Measurements from ENCODE around the gene HLA-C. TPM values are rescaled to one million over a fixed set of nuclear protein-coding genes. Genes with fewer than 3 reads are reported as not detected.
"Not testable (repeated sequence)": the region's sequence is repeated elsewhere in the genome, so short reads cannot be mapped to it uniquely, and the experiment has no call there.

Gene HLA-C
- total and polyA plus RNA-seq, 8 donors = 117 to 1,825 (median 212) TPM

DNA sequence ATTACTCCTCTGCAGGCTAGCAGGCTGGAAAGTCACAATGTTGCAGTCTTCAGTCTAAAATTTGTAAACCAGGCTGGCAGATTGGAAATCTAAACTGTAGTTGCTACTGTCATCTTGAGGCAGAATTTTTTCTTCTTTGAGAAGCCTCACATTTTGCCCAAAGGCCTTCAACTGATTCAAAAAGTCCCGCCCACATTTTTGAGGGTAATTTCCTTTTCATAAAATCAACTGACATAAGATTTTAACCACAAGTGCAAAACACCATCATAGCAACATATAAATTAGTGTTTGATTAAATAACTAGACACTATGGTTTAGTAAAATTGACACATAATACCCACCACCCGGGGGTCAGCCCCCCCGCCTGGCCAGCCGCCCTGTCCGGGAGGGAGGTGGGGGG lies 28.4 kb downstream of the HLA-C start:
- peaks cover 0 to 14% of the 10 kb centered on the region in 2 donors for H3K9me3 ChIP-seq
- no peaks in the 10 kb centered on the region for H3K36me3 ChIP-seq
- no peak for DNase-seq
- H3K27me3 ChIP-seq = no peaks in the 10 kb centered on the region
- H3K4me1 ChIP-seq = no peaks in the 10 kb centered on the region
- TF ChIP-seq, protein P1, sequence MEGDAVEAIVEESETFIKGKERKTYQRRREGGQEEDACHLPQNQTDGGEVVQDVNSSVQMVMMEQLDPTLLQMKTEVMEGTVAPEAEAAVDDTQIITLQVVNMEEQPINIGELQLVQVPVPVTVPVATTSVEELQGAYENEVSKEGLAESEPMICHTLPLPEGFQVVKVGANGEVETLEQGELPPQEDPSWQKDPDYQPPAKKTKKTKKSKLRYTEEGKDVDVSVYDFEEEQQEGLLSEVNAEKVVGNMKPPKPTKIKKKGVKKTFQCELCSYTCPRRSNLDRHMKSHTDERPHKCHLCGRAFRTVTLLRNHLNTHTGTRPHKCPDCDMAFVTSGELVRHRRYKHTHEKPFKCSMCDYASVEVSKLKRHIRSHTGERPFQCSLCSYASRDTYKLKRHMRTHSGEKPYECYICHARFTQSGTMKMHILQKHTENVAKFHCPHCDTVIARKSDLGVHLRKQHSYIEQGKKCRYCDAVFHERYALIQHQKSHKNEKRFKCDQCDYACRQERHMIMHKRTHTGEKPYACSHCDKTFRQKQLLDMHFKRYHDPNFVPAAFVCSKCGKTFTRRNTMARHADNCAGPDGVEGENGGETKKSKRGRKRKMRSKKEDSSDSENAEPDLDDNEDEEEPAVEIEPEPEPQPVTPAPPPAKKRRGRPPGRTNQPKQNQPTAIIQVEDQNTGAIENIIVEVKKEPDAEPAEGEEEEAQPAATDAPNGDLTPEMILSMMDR (IDR thresholded peaks at IDR 0.05) = no peak
- no peak for ATAC-seq
- no peak overlapping the region for H3K27ac ChIP-seq
- intact Hi-C loops (cut with DNase I) = no loop called here
- H3K4me3 ChIP-seq = no peak overlapping the region

DNA sequence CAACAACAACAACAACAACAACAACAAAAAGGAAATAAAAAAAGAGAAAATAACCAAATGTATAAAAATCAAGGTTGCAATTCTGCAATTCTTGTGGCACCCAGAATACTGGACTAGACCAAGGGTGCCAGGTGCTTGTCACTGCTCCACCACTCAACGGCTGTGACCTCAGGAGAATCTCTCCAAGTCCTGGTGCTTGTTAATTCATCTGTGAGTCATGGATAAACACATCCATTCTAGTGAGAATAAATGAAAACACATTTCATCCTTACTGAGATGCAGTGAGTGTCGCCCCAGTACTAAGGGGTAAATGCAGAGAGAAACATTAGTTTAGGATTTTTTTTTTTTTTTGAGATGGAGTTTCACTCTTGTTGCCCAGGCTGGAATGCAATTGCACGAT lies 32.0 kb downstream of the HLA-C start:
- intact Hi-C loops (cut with DNase I) = no loop called here
- no peak for DNase-seq
- peaks cover 0 to 6% of the 10 kb centered on the region in 2 donors for H3K4me1 ChIP-seq
- H3K36me3 ChIP-seq = no peaks in the 10 kb centered on the region
- TF ChIP-seq, protein P1 (IDR thresholded peaks at IDR 0.05) = no peak
- no peaks in the 10 kb centered on the region for H3K9me3 ChIP-seq
- no peak for ATAC-seq
- H3K27ac ChIP-seq = no peak overlapping the region
- no peaks in the 10 kb centered on the region for H3K27me3 ChIP-seq
- H3K4me3 ChIP-seq = no peak overlapping the region

DNA sequence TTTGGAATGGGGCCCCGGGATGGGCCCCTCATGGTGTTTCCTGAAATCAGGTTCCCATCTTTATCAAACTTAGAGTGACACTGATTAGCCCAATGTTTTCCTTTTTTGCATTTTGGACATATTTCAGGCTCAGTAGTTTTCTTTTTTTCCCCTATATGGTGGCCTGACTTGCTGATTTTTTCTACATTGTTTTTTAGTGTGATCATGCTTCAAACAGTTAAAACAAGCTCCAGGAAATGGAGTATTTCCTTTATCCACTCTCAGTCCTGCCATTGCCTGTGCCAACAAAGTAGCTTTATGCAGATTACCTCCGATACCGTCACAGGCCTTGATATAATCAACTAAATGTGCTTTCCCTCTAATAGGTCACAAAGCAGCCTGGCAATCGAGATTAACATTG lies 37.8 kb downstream of the HLA-C start:
- H3K4me1 ChIP-seq = peaks cover 0 to 17% of the 10 kb centered on the region in 2 donors
- DNase-seq; H3K27ac ChIP-seq; intact Hi-C loops (cut with DNase I); H3K9me3 ChIP-seq; H3K4me3 ChIP-seq; H3K27me3 ChIP-seq; H3K36me3 ChIP-seq; ATAC-seq: not testable (repeated sequence)

DNA sequence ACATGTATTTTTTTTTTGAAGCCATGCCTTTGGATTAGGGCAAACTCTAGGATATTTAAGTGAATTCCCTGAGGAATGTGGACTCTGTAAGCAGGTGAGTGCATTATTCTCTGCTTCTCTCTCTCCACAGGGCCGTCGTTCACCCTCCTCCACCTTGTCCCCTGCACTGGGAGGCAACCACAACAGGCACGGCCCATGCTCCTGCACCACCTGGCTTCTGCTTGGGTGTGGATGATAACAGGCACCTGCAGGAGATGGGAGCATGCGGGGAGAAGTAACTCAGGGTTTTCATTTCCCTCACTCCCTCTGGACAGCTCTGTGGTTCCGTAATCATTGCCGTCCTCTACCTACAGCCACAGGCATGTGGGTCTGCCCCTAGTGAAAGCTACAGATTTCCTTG lies 43.4 kb downstream of the HLA-C start:
- TF ChIP-seq, protein P1 (IDR thresholded peaks at IDR 0.05) = no peak
- Histone ChIP-seq H3K27me3 (peaks cover 0 to 4% of the 10 kb centered on the region in 2 donors), H3K4me3 (no peak overlapping the region), H3K36me3 (no peaks in the 10 kb centered on the region), H3K9me3 (no peaks in the 10 kb centered on the region), H3K4me1 (peaks cover 0 to 16% of the 10 kb centered on the region in 2 donors), H3K27ac (no peak overlapping the region)
- ATAC-seq (no peak), DNase-seq (no peak)
- intact Hi-C loops (cut with DNase I) = no loop called here

DNA sequence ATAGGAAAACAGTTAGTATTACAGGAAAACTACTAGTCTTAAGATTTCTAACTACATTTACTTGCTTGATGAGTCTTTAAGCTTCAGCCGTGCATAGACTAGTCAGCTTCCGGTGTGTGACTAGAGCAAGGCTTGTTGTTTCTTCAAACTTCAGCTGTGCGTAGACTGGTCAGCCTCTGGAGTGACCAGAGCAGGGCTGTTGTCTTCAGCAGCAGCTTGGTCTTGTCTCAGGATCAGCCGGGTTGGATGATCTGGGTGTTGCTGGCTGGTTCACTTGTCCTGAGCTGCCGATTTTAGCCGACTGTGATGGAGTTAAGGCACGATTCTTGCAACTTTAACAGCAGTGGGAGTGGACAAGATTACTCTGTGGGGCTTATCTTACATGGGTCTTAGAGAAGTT lies 44.7 kb downstream of the HLA-C start:
- no peak overlapping the region for H3K4me3 ChIP-seq
- DNase-seq = no peak
- no peak for ATAC-seq
- no peak overlapping the region for H3K27ac ChIP-seq
- TF ChIP-seq, protein P1 (IDR thresholded peaks at IDR 0.05) = no peak
- intact Hi-C loops (cut with DNase I) = no loop called here
- no peaks in the 10 kb centered on the region for H3K9me3 ChIP-seq
- peaks cover 0 to 4% of the 10 kb centered on the region in 2 donors for H3K27me3 ChIP-seq
- H3K4me1 ChIP-seq = peaks cover 0 to 16% of the 10 kb centered on the region in 2 donors
- no peaks in the 10 kb centered on the region for H3K36me3 ChIP-seq

DNA sequence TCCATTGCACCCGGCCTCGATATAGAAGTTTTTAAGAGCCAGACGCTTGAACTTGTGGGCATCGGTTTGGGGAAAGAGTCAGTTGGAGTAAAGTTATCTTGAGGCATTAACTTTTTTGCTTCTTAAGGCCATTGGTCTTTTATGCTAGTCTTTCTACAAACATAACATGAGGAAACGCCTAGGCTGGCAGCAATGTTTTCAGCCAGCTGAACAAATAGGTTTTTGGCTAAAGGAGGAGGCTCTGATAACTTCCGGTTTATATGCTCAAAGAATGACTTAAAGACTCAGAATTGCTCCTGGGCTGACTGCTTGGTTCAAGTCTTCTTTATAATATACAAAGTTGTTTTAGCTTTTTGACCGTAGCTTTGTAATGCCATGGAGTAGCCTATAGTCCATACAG lies 46.2 kb downstream of the HLA-C start:
- H3K9me3 ChIP-seq = no peaks in the 10 kb centered on the region
- H3K27ac ChIP-seq = no peak overlapping the region
- DNase-seq (no peak), ATAC-seq (no peak)
- H3K4me1 ChIP-seq = peaks cover 0 to 16% of the 10 kb centered on the region in 2 donors
- intact Hi-C loops (cut with DNase I) = no loop called here
- no peak overlapping the region for H3K4me3 ChIP-seq
- H3K36me3 ChIP-seq = no peaks in the 10 kb centered on the region
- H3K27me3 ChIP-seq = peaks cover 0 to 4% of the 10 kb centered on the region in 2 donors
- TF ChIP-seq, protein P1 (IDR thresholded peaks at IDR 0.05) = no peak

Data from left lung (tissue), 10 donors.